Heart left ventricle (tissue), 16 donors: ENCODE data around the gene HIVEP2. TPM values are rescaled to one million over a fixed set of nuclear protein-coding genes. Genes with fewer than 3 reads are reported as not detected.

Experiments
- ATAC-seq, 4 donors: fragments of 200-7000 bp; cut with Tn5 transposase; one replicate each; pipeline ENCODE4 v1.9.1; 2020 to 2022; ENCODE audit warnings: moderate library complexity in 4 of 4, mild to moderate bottlenecking in 3 of 4, moderate number of reproducible peaks in 1 of 4
- DNase-seq, 5 donors: peaks; one replicate each; pipeline ENCODE4 v3.0.0-alpha.2; 2020
- H3K27ac ChIP-seq, 12 donors: fragments of 200-600 bp; sonication (generic) in 4 of 12; one replicate each; pipeline versions ENCODE4 v1.5.0 to v1.8.0; 2016 to 2022; ENCODE audit warnings: mild to moderate bottlenecking in 2 of 12
- H3K27me3 ChIP-seq, 9 donors: fragments of 200-600 bp; sonication (generic) in 2 of 9; one replicate each; pipeline versions ENCODE4 v1.5.1 to v1.8.0; 2016 to 2022; ENCODE audit warnings: mild to moderate bottlenecking in 3 of 9
- H3K36me3 ChIP-seq, 9 donors: fragments of 200-600 bp; sonication (generic) in 2 of 9; one replicate each; pipeline versions ENCODE4 v1.5.0 to v1.8.0; 2018 to 2022; ENCODE audit warnings: mild to moderate bottlenecking in 2 of 9
- H3K4me1 ChIP-seq, 12 donors: fragments of 200-600 bp; sonication (generic) in 4 of 12; one replicate each; pipeline versions ENCODE4 v1.5.0 to v1.8.0; 2016 to 2022; ENCODE audit warnings: mild to moderate bottlenecking in 3 of 12
- H3K4me3 ChIP-seq, 12 donors: fragments of 200-600 bp; sonication (generic) in 4 of 12; one replicate each; pipeline versions ENCODE4 v1.5.0 to v1.8.0; 2017 to 2022; ENCODE audit warnings: mild to moderate bottlenecking in 9 of 12, moderate library complexity in 4 of 12
- H3K9me3 ChIP-seq, 12 donors: fragments of 200-600 bp; sonication (generic) in 4 of 12; one replicate each; pipeline versions ENCODE4 v1.5.0 to v1.8.0; 2016 to 2022; ENCODE audit warnings: mild to moderate bottlenecking in 1 of 12
- CTCF ChIP-seq, 12 donors: fragments of 200-600 bp; sonication (generic) in 4 of 12; IDR thresholded peaks; one replicate each; pipeline versions ENCODE4 v1.5.0 to v1.8.0; 2018 to 2022; ENCODE audit warnings: antibody characterized with exemption in 12 of 12, mild to moderate bottlenecking in 5 of 12
- POLR2A ChIP-seq, 2 donors: fragments of 450-650 bp; IDR thresholded peaks; one replicate each; pipeline ENCODE4 v1.6.1; 2017; ENCODE audit warnings: antibody characterized with exemption in 2 of 2, mild to moderate bottlenecking in 2 of 2, moderate library complexity in 2 of 2
- WGBS, 4 donors: extraction: QIAGEN DNeasy Blood & Tissue Kit in 2 of 4; methylation state at CpG; one replicate each; pipeline versions ENCODE4 v1.1.5 to v1.1.7; 2013 to 2018; 5-methylcytosine and 5-hydroxymethylcytosine counted together
- intact Hi-C, 10 donors: fragments of 100-400 bp; cut with DNase I; formaldehyde crosslinking; loops; one replicate each; pipeline versions ENCODE4 v1.11.1 to v1.14.2; 2022
- polyA plus RNA-seq, 2 donors: library from polyadenylated mRNA; stranded (reverse); fragments of 200-250 nt; gene quantifications; one replicate each; pipeline ENCODE4 v1.2.3, GENCODE V29; 2013
- total RNA-seq, 9 donors: library from RNA; depleted of rRNA in 2 of 9; stranded (reverse); fragments of >200 nt in 2 of 9; fragmentation: NEBNext Ultra II Directional in 3 of 9; extraction: Animal tissue kit (Norgen Biotek cat#: 25700) in 3 of 9; gene quantifications; one replicate each; pipeline versions ENCODE4 v1.1.0 to v1.2.4, GENCODE V29; 2016 to 2023
- donor health status: ischemic (EF 13 %, LVEDD 7.1; RV severe dilation, severe dysfunction).
- donor health status: healthy with polysubstance abuse.
- donor health status: DM: no; HTN: yes; CAD: no.
- donor health status: DM: no; HTN: no; CAD: no.
- donor health status: ischemic (EF 25% LVEDD 6.9; RV normal size, moderate dysfunction).
- donor health status: ischemic (EF 25% LVEDD 5.7; RV mildly dilated, moderate dysfunction).
- donor health status: healthy.
- donor health status: DM: yes; HTN: yes; CAD: no.
- donor health status: ischemic (EF 35%, LVEDD 5.7; RV mildly dilated, moderate dysfunction).
- donor health status: nonischemic (EF 11% LVEDD 7.7; RV severe dilation, severe dysfunction).
- donor health status: DM: yes; HTN: yes; CAD: no.
- donor health status: PGD.
- donor health status: ischemic (EF 29% LVEDD 5.4; RV normal size, mild dysfunction).
- donor health status: nonischemic (EF 23%, LVEDD 6.1; RV moderate dilation, normal function).

HIVEP2 gene
- total and polyA plus RNA-seq, 11 donors, result 2.7 to 31.2 (median 20.4) TPM

GRCh38 chr6:142800240-142800639 lies 144.7 kb downstream of the HIVEP2 start:
- intact Hi-C loops, result no loop called here
- peaks cover 0 to 27% (median 7%) of the 10 kb centered on the region in 12 donors for H3K4me1 ChIP-seq
- ATAC-seq, result no peak

GRCh38 chr6:142799639-142800038 lies 145.3 kb downstream of the HIVEP2 start:
- Histone ChIP-seq H3K4me1 (peaks cover 0 to 24% (median 7%) of the 10 kb centered on the region in 12 donors), H3K36me3 (no peaks in the 10 kb centered on the region), H3K27ac (no peak overlapping the region), H3K27me3 (no peaks in the 10 kb centered on the region), H3K4me3 (no peak overlapping the region), H3K9me3 (no peaks in the 10 kb centered on the region)
- TF ChIP-seq POLR2A (IDR thresholded peaks at IDR 0.05) (no peak), CTCF (IDR thresholded peaks at IDR 0.05) (no peak)
- DNase-seq, result no peak
- WGBS, 4 donors, result 91 to 100% (median 95%) methylated on average over 1 of the region's 1 CpG
- intact Hi-C loops, result no loop called here
- ATAC-seq, result no peak

More at GRCh38 chr6:142800240-142800639, 144.7 kb downstream of the HIVEP2 start:
- Histone ChIP-seq H3K36me3 (no peaks in the 10 kb centered on the region), H3K9me3 (no peaks in the 10 kb centered on the region), H3K27me3 (no peaks in the 10 kb centered on the region), H3K27ac (no peak overlapping the region), H3K4me3 (no peak overlapping the region)
- TF ChIP-seq CTCF (IDR thresholded peaks at IDR 0.05), result no peak
- no peak for TF ChIP-seq POLR2A (IDR thresholded peaks at IDR 0.05)
- DNase-seq, result no peak

GRCh38 chr6:142797159-142797558 lies 147.8 kb downstream of the HIVEP2 start:
- no peak overlapping the region for H3K4me3 ChIP-seq
- no peak overlapping the region for H3K27ac ChIP-seq
- no peaks in the 10 kb centered on the region for H3K27me3 ChIP-seq
- no peak for TF ChIP-seq CTCF (IDR thresholded peaks at IDR 0.05)
- no peak for TF ChIP-seq POLR2A (IDR thresholded peaks at IDR 0.05)
- DNase-seq (no peak), ATAC-seq (no peak)
- no peaks in the 10 kb centered on the region for H3K9me3 ChIP-seq
- WGBS, 4 donors, result 93 to 100% (median 98%) methylated on average over 1 of the region's 1 CpG
- H3K36me3 ChIP-seq, result no peaks in the 10 kb centered on the region
- peaks cover 0 to 18% (median 6%) of the 10 kb centered on the region in 12 donors for H3K4me1 ChIP-seq
- intact Hi-C loops, result no loop called here

GRCh38 chr6:142796571-142796970 lies 148.4 kb downstream of the HIVEP2 start:
- peak in 3 of 4 donors; percentile 47 to 55 (median 51) for ATAC-seq
- Histone ChIP-seq H3K27ac (no peak overlapping the region), H3K4me1 (peaks cover 0 to 16% (median 4%) of the 10 kb centered on the region in 12 donors), H3K9me3 (no peaks in the 10 kb centered on the region), H3K27me3 (no peaks in the 10 kb centered on the region), H3K4me3 (no peak overlapping the region), H3K36me3 (no peaks in the 10 kb centered on the region)
- intact Hi-C loops, result no loop called here
- WGBS, 4 donors, result 50 to 63% (median 59%) methylated on average over 5 of the region's 5 CpGs
- TF ChIP-seq CTCF (IDR thresholded peaks at IDR 0.05), result no peak
- TF ChIP-seq POLR2A (IDR thresholded peaks at IDR 0.05), result no peak
- DNase-seq, result no peak
